MM.1S (cell line): Measurements from ENCODE around the gene PIEZO2.

Experiments
- EZH2 ChIP-seq: fragments of 300-600 bp; sonication (generic); optimal IDR thresholded peaks from 2 replicates; pipeline ENCODE3; 2017; ENCODE audit warnings: low read depth, mild to moderate bottlenecking, antibody characterized with exemption, low read length, mixed read lengths
- TF ChIP-seq, protein P1 (sequence below): fragments of 300-600 bp; sonication (generic); IDR thresholded peaks from 2 replicates; pipeline ENCODE4 v1.5.1; 2016; ENCODE audit warnings: antibody characterized with exemption, low read length, mixed read lengths

DNA sequence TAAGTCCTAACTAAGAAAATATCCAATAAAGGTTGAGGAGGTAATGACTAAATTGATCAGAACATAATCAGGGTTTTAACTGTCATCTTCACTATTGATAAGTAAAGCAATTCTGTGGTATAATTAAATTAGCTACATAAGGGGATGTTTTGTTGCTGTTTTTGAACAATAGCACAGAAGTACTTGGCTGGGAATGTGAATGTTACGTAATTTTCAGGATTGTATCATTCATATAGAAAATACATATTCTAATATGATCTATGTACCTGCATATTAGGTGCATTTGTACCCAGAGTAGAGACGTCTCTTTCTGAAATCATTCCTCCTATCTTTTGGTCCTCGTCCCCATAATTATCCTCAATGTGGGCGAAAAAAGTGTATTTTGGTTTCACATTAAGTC lies 109.0 kb downstream of the PIEZO2 start:
- TF ChIP-seq, protein P1, sequence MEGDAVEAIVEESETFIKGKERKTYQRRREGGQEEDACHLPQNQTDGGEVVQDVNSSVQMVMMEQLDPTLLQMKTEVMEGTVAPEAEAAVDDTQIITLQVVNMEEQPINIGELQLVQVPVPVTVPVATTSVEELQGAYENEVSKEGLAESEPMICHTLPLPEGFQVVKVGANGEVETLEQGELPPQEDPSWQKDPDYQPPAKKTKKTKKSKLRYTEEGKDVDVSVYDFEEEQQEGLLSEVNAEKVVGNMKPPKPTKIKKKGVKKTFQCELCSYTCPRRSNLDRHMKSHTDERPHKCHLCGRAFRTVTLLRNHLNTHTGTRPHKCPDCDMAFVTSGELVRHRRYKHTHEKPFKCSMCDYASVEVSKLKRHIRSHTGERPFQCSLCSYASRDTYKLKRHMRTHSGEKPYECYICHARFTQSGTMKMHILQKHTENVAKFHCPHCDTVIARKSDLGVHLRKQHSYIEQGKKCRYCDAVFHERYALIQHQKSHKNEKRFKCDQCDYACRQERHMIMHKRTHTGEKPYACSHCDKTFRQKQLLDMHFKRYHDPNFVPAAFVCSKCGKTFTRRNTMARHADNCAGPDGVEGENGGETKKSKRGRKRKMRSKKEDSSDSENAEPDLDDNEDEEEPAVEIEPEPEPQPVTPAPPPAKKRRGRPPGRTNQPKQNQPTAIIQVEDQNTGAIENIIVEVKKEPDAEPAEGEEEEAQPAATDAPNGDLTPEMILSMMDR: no peak
- no peak for TF ChIP-seq EZH2
